Right atrium auricular region (tissue), 2 donors: ENCODE results near the gene RAC2. TPM values are rescaled to one million over a fixed set of nuclear protein-coding genes. Genes with fewer than 3 reads are reported as not detected.

Experiments
- DNase-seq: peaks from one replicate; pipeline ENCODE4 v3.0.0-alpha.2; 2019; ENCODE audit warnings: low spot score
- H3K27ac ChIP-seq, 2 donors: fragments of 200-600 bp; sonication (generic); 1 replicate in 1 of 2; 2 replicates in 1 of 2; pipeline ENCODE4 v1.5.1; 2016 to 2019
- H3K27me3 ChIP-seq, 2 donors: fragments of 200-600 bp; sonication (generic); one replicate each; pipeline versions ENCODE4 v1.5.1 to v1.6.0; 2017 to 2019
- H3K36me3 ChIP-seq: fragments of 200-600 bp; sonication (generic); one replicate; pipeline ENCODE4 v1.5.1; 2016
- H3K4me1 ChIP-seq, 2 donors: fragments of 200-600 bp; sonication (generic); one replicate each; pipeline versions ENCODE4 v1.5.1 to v1.6.0; 2017 to 2019
- H3K4me3 ChIP-seq, 2 donors: fragments of 200-600 bp; sonication (generic); 1 replicate in 1 of 2; 2 replicates in 1 of 2; pipeline ENCODE4 v1.5.1; 2017 to 2019; ENCODE audit warnings: mild to moderate bottlenecking in 1 of 2, moderate library complexity in 1 of 2
- H3K9me3 ChIP-seq, 2 donors: fragments of 200-600 bp; sonication (generic); one replicate each; pipeline ENCODE4 v1.5.1; 2019
- total RNA-seq, 2 donors: library from RNA; depleted of rRNA; stranded (reverse); fragments of >200 nt; gene quantifications; one replicate each; pipeline ENCODE4 v1.1.0, GENCODE V29; 2016
- TF ChIP-seq, protein P1 (sequence below), 2 donors: fragments of 200-600 bp; sonication (generic); IDR thresholded peaks; one replicate each; pipeline ENCODE4 v1.5.1; 2019; ENCODE audit warnings: antibody characterized with exemption in 2 of 2

The RAC2 gene
- total RNA-seq, 2 donors from 2014 or later = 2.9 to 10.3 TPM

DNA sequence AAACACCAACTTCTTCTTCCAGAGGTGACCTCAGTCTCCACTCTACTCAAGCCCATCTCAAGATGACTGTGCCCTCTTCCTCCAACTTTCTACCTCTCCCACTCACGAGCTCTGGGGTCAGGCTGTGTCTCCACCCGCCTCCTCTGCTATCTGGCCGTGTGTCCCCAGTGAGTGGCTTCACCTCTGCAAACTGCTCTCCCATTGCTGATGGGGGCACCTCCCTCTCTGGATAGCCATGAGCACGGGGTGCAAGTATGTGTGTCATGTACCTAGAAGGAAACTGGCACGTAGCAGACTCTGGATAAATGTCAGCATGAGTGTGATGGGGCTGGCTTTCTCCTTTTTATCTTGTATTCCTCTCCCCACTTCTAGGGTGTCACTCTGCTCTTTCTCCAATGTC lies 18.3 kb upstream of the RAC2 start:
- TF ChIP-seq, protein P1, sequence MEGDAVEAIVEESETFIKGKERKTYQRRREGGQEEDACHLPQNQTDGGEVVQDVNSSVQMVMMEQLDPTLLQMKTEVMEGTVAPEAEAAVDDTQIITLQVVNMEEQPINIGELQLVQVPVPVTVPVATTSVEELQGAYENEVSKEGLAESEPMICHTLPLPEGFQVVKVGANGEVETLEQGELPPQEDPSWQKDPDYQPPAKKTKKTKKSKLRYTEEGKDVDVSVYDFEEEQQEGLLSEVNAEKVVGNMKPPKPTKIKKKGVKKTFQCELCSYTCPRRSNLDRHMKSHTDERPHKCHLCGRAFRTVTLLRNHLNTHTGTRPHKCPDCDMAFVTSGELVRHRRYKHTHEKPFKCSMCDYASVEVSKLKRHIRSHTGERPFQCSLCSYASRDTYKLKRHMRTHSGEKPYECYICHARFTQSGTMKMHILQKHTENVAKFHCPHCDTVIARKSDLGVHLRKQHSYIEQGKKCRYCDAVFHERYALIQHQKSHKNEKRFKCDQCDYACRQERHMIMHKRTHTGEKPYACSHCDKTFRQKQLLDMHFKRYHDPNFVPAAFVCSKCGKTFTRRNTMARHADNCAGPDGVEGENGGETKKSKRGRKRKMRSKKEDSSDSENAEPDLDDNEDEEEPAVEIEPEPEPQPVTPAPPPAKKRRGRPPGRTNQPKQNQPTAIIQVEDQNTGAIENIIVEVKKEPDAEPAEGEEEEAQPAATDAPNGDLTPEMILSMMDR (IDR thresholded peaks at IDR 0.05) = no peak
- Histone ChIP-seq H3K9me3 (peaks cover 6 to 14% of the 10 kb centered on the region in 2 donors), H3K27me3 (no peaks in the 10 kb centered on the region), H3K4me1 (peaks cover 0 to 6% of the 10 kb centered on the region in 2 donors), H3K36me3 (no peaks in the 10 kb centered on the region), H3K4me3 (no peak overlapping the region), H3K27ac (no peak overlapping the region)
- no peak for DNase-seq

DNA sequence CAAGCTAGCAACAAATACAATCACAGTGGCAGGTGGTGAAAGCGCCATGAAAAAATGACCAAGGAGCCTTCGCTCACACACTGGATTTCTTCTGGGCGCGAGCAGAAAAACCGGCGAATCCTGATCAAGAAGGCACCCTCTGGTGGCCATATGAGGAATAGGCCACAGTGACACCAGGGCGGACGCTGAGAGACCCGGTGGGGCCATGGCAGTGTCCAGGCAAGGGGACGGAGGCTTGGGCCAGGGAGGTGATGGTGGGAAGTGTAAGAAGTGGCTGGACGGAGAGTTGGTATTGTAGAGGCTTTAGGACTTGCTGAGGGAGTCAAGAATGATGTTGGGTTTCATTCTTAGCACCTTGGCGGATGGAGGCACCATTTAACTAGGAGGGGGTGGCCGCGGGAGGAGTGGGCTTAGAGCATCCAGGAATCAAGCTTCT lies 16.9 kb upstream of the RAC2 start:
- DNase-seq = no peak
- Histone ChIP-seq H3K27ac (no peak overlapping the region), H3K27me3 (peaks cover 0 to under 1% of the 10 kb centered on the region in 2 donors), H3K36me3 (no peaks in the 10 kb centered on the region), H3K4me3 (no peak overlapping the region), H3K9me3 (peaks cover 6 to 14% of the 10 kb centered on the region in 2 donors), H3K4me1 (no peaks in the 10 kb centered on the region)
- TF ChIP-seq, protein P1 (IDR thresholded peaks at IDR 0.05) = peak; percentile 87 to 93

DNA sequence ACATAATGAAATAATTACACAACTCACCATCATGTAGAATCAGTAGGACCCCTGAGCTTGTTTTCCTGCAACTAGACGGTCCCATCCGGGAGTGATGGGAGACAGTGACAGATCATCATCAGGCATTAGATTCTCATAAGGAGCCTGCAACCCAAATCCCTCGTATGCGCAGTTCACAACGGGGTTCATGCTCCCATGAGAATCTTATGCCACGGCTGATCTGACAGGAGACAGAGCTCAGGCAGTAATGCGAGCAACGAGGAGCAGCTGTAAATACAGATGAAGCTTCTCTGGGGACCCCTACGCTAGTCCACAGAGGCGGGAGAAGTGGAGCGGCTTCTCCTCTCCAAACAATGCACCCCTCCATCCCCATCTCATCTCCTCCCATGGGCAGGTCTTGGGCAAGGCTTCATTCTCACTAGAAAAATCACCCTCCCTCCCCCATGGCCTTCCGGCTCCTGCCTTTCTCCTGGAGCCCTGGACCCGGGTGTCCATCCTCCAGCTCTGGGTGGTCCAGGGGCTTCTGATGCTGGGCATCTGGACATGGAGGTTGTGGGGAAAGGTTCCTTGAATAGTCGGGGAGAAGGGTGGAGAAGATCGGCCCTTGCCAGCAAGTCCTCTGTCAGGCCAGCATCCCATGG lies 16.2 kb upstream of the RAC2 start:
- no peak overlapping the region for H3K27ac ChIP-seq

DNA sequence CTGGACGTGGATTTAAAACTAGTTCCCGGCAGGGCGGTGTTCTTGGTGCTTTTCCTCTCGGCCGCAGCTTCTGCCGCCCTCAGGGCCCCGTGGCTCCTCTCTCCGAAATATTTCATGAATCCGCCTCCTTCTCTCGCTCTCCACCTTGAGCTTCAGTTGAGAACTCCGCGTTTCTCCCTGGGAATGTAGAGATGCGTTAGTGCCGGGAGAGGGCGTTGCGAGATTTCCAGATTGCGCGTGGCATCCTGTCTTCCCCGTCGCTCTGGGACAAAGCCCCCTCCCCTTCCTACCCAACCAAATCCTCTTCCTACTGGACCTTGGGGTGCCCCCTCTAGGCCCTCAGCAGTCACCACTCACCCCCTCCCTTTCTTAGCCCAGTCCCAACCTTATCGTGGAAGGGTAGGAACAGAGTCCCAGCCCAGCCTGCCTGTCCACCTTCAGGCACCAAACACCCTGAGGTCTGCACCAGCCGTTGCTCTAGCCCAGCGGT lies 15.5 kb upstream of the RAC2 start:
- TF ChIP-seq, protein P1 (IDR thresholded peaks at IDR 0.05) = peak in 1 of 2 donors; percentile 49
- H3K4me3 ChIP-seq = no peak overlapping the region
- no peaks in the 10 kb centered on the region for H3K36me3 ChIP-seq
- peaks cover 0 to 5% of the 10 kb centered on the region in 2 donors for H3K27me3 ChIP-seq
- H3K27ac ChIP-seq = no peak overlapping the region
- H3K4me1 ChIP-seq = no peaks in the 10 kb centered on the region
- peaks cover 6 to 13% of the 10 kb centered on the region in 2 donors for H3K9me3 ChIP-seq
- no peak for DNase-seq

More for the DNA sequence above, 16.2 kb upstream of the RAC2 start:
- no peaks in the 10 kb centered on the region for H3K4me1 ChIP-seq
- no peak overlapping the region for H3K4me3 ChIP-seq
- H3K27me3 ChIP-seq = peaks cover 0 to 5% of the 10 kb centered on the region in 2 donors
- no peak for DNase-seq
- TF ChIP-seq, protein P1 (IDR thresholded peaks at IDR 0.05) = no peak
- H3K36me3 ChIP-seq = no peaks in the 10 kb centered on the region
- peaks cover 6 to 14% of the 10 kb centered on the region in 2 donors for H3K9me3 ChIP-seq

DNA sequence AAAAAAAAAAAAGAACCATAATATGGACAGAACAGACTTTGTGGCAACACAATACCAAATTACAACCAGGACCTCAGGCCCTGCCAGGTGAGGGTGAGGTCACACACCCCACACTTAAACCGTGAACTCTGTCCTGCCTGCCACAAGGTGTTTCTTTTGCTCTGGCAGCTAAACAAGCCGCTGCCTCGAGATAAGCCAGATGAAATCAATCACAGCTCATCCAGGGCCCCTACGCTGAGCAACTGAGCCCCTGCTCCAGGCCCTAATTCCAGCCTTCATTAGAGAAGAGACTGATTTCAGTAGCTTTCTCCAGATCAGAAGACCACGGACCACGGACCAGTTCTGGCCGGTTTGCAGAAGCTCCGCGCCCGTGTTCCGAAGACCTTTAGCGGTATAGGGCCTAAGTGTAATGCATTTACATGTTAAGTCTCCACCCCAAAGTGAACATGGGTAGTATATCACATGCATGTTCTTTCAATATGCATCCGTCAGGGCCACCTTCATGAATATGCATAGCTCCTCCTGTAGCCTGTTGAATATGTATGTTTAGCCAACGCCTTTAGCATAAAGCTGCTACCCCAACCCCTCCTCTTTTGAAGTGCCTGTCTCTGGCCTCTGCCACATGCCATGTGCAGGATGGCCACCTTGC lies 14.8 kb upstream of the RAC2 start:
- Histone ChIP-seq H3K27ac (no peak overlapping the region), H3K4me1 (no peaks in the 10 kb centered on the region), H3K27me3 (peaks cover 0 to 5% of the 10 kb centered on the region in 2 donors), H3K36me3 (no peaks in the 10 kb centered on the region), H3K4me3 (no peak overlapping the region), H3K9me3 (peaks cover 0 to 6% of the 10 kb centered on the region in 2 donors)
- TF ChIP-seq, protein P1 (IDR thresholded peaks at IDR 0.05) = no peak
- no peak for DNase-seq
